Natural killer cell (primary cell): ENCODE measurements around the gene RALB. TPM values are rescaled to one million over a fixed set of nuclear protein-coding genes. Genes with fewer than 3 reads are reported as not detected.

ENCODE experiments used
- ATAC-seq, 3 donors: fragments of 150-1000 bp in 2 of 3; fragments of 200-7000 bp in 1 of 3; cut with Tn5 transposase; 1 replicate in 1 of 3; 2 replicates in 2 of 3; pipeline ENCODE4 v1.10.0; 2021; ENCODE audit warnings: mild to moderate bottlenecking in 2 of 3, moderate library complexity in 2 of 3
- DNase-seq, 2 donors: peaks; one replicate each; pipeline versions ENCODE4 v3.0.0 to v3.0.0-alpha.2; 2013 to 2021; ENCODE audit warnings: mixed read lengths in 1 of 2
- H3K27ac ChIP-seq: one replicate; pipeline ENCODE4 v1.5.1; 2013; ENCODE audit warnings: mild to moderate bottlenecking, low read length
- H3K27me3 ChIP-seq: one replicate; pipeline ENCODE4 v1.6.1; 2013; ENCODE audit warnings: low read length; ENCODE audit not compliant: control insufficient read depth, insufficient read depth
- H3K36me3 ChIP-seq: one replicate; pipeline ENCODE4 v1.6.1; 2013; ENCODE audit warnings: low read length; ENCODE audit not compliant: control insufficient read depth, insufficient read depth
- H3K4me1 ChIP-seq: one replicate; pipeline ENCODE4 v1.6.1; 2013; ENCODE audit warnings: low read length; ENCODE audit not compliant: control insufficient read depth, insufficient read depth
- H3K4me3 ChIP-seq: one replicate; pipeline ENCODE4 v1.5.1; 2013; ENCODE audit warnings: low read length
- H3K9me3 ChIP-seq: one replicate; pipeline ENCODE4 v1.6.1; 2013; ENCODE audit warnings: low read length; ENCODE audit not compliant: control insufficient read depth, insufficient read depth
- H3K27ac Mint-ChIP-seq, 2 donors: one replicate each; pipeline ENCODE4 v1.8.0; 2022; ENCODE audit warnings: mild to moderate bottlenecking in 2 of 2, mixed read lengths in 2 of 2, moderate library complexity in 1 of 2
- H3K27me3 Mint-ChIP-seq, 2 donors: one replicate each; pipeline ENCODE4 v1.8.0; 2022; ENCODE audit warnings: low read depth in 2 of 2, mixed read lengths in 2 of 2
- H3K36me3 Mint-ChIP-seq: one replicate; pipeline ENCODE4 v1.8.0; 2022; ENCODE audit warnings: mixed read lengths
- H3K4me1 Mint-ChIP-seq, 2 donors: one replicate each; pipeline ENCODE4 v1.8.0; 2022; ENCODE audit warnings: mixed read lengths in 2 of 2
- H3K4me3 Mint-ChIP-seq: one replicate; pipeline ENCODE4 v1.8.0; 2022; ENCODE audit warnings: mild to moderate bottlenecking, moderate library complexity, mixed read lengths
- H3K9me3 Mint-ChIP-seq, 2 donors: one replicate each; pipeline ENCODE4 v1.8.0; 2022; ENCODE audit warnings: mixed read lengths in 2 of 2
- WGBS: methylation state at CpG from one replicate; pipeline ENCODE4 v1.1.7; 2013; ENCODE audit warnings: missing lambda C conversion rate; ENCODE audit not compliant: insufficient coverage; 5-methylcytosine and 5-hydroxymethylcytosine counted together
- intact Hi-C: fragments of 100-400 bp; cut with micrococcal nuclease; formaldehyde crosslinking; loops from one replicate; pipeline ENCODE4 v1.14.2; 2022
- total RNA-seq, 4 donors: library from RNA; stranded (reverse); fragments of 120-200 nt in 1 of 4; gene quantifications; one replicate each; pipeline versions ENCODE4 v1.2.3 to v1.2.4, GENCODE V29; 2013 to 2022
- TF ChIP-seq, protein P1 (sequence below): fragments of 200-600 bp; IDR thresholded peaks from one replicate; pipeline ENCODE4 v1.8.0; 2022; ENCODE audit warnings: antibody characterized with exemption

Gene RALB
- total RNA-seq, 3 donors from 2014 or later (not counting 1 experiment from before 2014, with no cell fraction given), result 21.0 to 25.9 (median 25.4) TPM

DNA sequence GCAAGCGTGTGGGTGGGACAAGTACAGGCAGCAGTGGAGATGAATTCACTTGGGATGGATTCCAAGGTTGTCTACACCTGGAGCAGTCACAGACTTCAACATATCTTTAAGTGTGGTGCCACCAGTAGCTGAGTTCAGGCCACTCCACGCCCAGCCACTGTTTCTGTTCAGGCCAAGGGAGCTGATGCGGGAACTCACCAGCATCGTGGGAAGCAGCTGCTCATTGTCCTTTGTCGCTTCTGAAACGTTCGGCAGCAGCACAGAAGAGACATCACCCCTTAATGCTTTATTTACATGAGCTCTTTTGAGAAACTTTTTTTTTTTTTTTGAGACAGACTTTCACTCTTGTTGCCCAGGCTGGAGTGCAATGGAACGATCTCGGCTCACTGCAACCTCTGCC lies 73.4 kb downstream of the RALB start:
- Mint-ChIP-seq H3K36me3 (no peaks in the 10 kb centered on the region), H3K4me1 (no peaks in the 10 kb centered on the region), H3K4me3 (no peak overlapping the region), H3K9me3 (no peaks in the 10 kb centered on the region), H3K27me3 (peaks cover 0 to 6% of the 10 kb centered on the region in 2 donors), H3K27ac (no peak overlapping the region)
- no peaks in the 10 kb centered on the region for H3K27me3 ChIP-seq
- intact Hi-C loops, result no loop called here
- WGBS, result 87% methylated on average over 9 of the region's 9 CpGs
- no peaks in the 10 kb centered on the region for H3K36me3 ChIP-seq
- H3K27ac ChIP-seq, result no peak overlapping the region
- DNase-seq, result no peak
- TF ChIP-seq, protein P1, sequence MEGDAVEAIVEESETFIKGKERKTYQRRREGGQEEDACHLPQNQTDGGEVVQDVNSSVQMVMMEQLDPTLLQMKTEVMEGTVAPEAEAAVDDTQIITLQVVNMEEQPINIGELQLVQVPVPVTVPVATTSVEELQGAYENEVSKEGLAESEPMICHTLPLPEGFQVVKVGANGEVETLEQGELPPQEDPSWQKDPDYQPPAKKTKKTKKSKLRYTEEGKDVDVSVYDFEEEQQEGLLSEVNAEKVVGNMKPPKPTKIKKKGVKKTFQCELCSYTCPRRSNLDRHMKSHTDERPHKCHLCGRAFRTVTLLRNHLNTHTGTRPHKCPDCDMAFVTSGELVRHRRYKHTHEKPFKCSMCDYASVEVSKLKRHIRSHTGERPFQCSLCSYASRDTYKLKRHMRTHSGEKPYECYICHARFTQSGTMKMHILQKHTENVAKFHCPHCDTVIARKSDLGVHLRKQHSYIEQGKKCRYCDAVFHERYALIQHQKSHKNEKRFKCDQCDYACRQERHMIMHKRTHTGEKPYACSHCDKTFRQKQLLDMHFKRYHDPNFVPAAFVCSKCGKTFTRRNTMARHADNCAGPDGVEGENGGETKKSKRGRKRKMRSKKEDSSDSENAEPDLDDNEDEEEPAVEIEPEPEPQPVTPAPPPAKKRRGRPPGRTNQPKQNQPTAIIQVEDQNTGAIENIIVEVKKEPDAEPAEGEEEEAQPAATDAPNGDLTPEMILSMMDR, result no peak
- no peaks in the 10 kb centered on the region for H3K4me1 ChIP-seq
- no peak overlapping the region for H3K4me3 ChIP-seq
- no peak for ATAC-seq
- H3K9me3 ChIP-seq, result no peaks in the 10 kb centered on the region

DNA sequence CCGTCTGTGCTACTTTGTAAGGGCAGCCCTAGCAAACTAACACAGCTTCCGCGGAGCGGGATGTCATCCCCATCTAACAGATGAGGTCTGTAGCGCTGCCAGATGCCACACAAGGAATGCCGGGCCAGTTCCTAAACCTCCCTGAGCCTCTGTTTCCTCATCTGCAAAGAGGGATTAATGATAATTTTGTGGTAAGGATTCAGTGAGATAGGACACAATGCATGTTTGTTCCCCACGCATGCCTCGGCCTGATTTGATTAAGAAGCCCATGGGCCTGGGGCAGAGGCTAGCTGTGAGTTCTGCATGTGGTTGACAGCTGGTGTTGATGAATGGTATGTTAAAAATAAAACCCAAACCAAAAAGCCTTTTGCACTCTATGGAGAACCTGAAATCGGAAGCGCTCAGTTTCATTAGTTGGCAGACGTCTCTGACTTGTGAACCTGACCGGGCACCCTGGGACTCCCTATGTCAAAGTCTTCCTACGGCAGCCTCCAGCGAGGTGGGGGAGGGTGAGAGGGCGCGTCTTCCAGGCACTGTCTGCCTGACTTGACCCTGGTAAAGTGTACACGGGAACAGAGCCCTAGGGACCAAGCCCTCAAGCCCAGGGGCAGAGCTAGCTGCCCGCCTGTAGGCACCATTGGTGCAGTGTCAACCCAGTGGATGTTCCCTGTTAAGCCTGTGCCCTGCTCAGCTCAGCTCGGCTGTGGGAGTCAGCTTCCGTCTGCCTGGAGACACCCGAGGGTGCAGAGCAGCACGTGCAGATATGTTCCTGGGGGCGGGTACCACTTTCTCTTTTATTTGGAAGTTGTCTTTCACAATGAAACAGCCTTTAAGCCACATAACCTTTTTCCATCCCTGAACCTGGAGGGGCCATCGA lies 78.5 kb downstream of the RALB start:
- intact Hi-C loops, result no loop called here
- no peaks in the 10 kb centered on the region for H3K4me1 Mint-ChIP-seq
- no peak overlapping the region for H3K4me3 Mint-ChIP-seq
- peaks cover 19 to 22% of the 10 kb centered on the region in 2 donors for H3K27me3 Mint-ChIP-seq
- Histone ChIP-seq H3K27ac (no peak overlapping the region), H3K9me3 (no peaks in the 10 kb centered on the region), H3K4me1 (no peaks in the 10 kb centered on the region), H3K27me3 (no peaks in the 10 kb centered on the region), H3K4me3 (no peak overlapping the region), H3K36me3 (no peaks in the 10 kb centered on the region)
- no peak for DNase-seq
- TF ChIP-seq, protein P1, result no peak
- no peaks in the 10 kb centered on the region for H3K9me3 Mint-ChIP-seq
- H3K27ac Mint-ChIP-seq, result no peak overlapping the region
- H3K36me3 Mint-ChIP-seq, result no peaks in the 10 kb centered on the region
- ATAC-seq, result no peak
- WGBS, result 58% methylated on average over 24 of the region's 24 CpGs

DNA sequence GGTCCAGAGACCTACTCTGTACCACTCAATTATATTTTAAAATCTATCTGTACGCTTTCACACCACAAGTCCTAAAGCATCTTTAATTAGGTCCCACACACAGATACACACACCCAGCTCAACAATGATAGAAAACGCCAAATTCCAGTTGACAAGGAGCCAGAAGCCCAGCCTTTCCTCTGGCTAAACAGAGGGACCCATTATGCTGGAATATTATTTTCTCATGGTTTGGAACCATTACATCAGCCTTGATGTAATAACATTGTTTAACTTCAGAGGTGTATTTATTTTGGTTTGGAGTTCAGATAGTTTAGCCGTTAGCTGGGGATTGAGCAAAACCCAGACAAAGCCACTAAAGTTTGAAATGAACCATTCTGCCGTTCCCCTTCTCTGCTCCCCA lies 79.3 kb downstream of the RALB start:
- H3K9me3 Mint-ChIP-seq, result no peaks in the 10 kb centered on the region

More for the DNA sequence above, 79.3 kb downstream of the RALB start:
- TF ChIP-seq, protein P1, result no peak
- 88% methylated on average over 4 of the region's 4 CpGs for WGBS
- Mint-ChIP-seq H3K27ac (no peak overlapping the region), H3K4me3 (no peak overlapping the region), H3K4me1 (no peaks in the 10 kb centered on the region), H3K27me3 (peaks cover 24 to 26% of the 10 kb centered on the region in 2 donors), H3K36me3 (no peaks in the 10 kb centered on the region)
- Histone ChIP-seq H3K27me3 (no peaks in the 10 kb centered on the region), H3K36me3 (no peaks in the 10 kb centered on the region), H3K4me1 (no peaks in the 10 kb centered on the region), H3K27ac (no peak overlapping the region), H3K4me3 (no peak overlapping the region), H3K9me3 (no peaks in the 10 kb centered on the region)
- ATAC-seq, result no peak
- intact Hi-C loops, result no loop called here
- DNase-seq, result no peak
